HFFc6 (cell line): ENCODE measurements around the gene VEPH1. TPM values are rescaled to one million over a fixed set of nuclear protein-coding genes. Genes with fewer than 3 reads are reported as not detected.

Source experiments
- DNase-seq: peaks from one replicate; pipeline ENCODE4 v3.0.0-alpha.2; 2018
- H3K27ac Mint-ChIP-seq: 2 replicates; pipeline ENCODE4 v1.8.0; 2020; ENCODE audit warnings: mild to moderate bottlenecking, mixed read lengths
- H3K27me3 Mint-ChIP-seq: 2 replicates; pipeline ENCODE4 v1.8.0; 2021; ENCODE audit warnings: mild to moderate bottlenecking, moderate library complexity, mixed read lengths; ENCODE audit not compliant: insufficient read depth
- H3K36me3 Mint-ChIP-seq: 2 replicates; pipeline ENCODE4 v1.8.0; 2021; ENCODE audit warnings: low read depth, mixed read lengths
- H3K4me1 Mint-ChIP-seq: 2 replicates; pipeline ENCODE4 v1.8.0; 2020; ENCODE audit warnings: low read depth, mixed read lengths
- H3K4me3 Mint-ChIP-seq: 2 replicates; pipeline ENCODE4 v1.8.0; 2020; ENCODE audit warnings: mild to moderate bottlenecking, moderate library complexity, mixed read lengths
- H3K9me3 Mint-ChIP-seq: 2 replicates; pipeline ENCODE4 v1.8.0; 2020; ENCODE audit warnings: mild to moderate bottlenecking, mixed read lengths
- CTCF ChIP-seq: fragments of 200-600 bp; sonication (generic); IDR thresholded peaks from 2 replicates; pipeline ENCODE4 v1.5.0; 2021; ENCODE audit warnings: antibody characterized with exemption, mild to moderate bottlenecking
- total RNA-seq, 6 experiments: library from RNA; stranded (reverse); fragmentation: NEBNext Ultra II Directional; extraction: Animal tissue kit (Norgen Biotek cat#: 25700); gene quantifications; 2 replicates in 1 of 6; 3 replicates in 5 of 6; pipeline ENCODE4 v1.2.3, GENCODE V29; 2021

The VEPH1 gene
- total RNA-seq, 6 experiments from 2014 or later: 33.3 to 72.7 (median 63.8) TPM

DNA sequence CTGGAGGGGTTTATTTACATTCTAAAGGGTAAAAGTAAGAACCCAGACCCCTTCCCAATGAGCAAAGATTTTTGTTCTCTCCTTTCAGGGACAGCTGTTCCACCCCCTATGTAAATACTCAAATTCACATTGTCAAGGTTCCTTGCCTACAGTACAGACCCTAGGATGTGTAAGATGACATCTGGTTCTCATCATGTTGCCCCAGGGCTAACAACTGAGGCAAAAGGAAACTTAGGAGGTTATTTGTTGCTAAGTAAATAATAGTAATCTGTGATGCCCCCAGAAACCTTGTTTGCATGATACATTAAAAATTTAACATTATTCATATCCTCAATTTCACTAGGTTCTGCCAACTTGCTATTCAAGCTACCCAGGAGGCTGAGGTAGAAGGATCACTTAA, 208.3 kb downstream of the VEPH1 start:
- Mint-ChIP-seq H3K4me1 (peaks cover 60% of the 10 kb centered on the region), H3K9me3 (no peaks in the 10 kb centered on the region), H3K4me3 (no peak overlapping the region), H3K27me3 (peaks cover 1% of the 10 kb centered on the region; the same call in 1 of the 2 replicates), H3K27ac (peak overlapping the region; percentile 18), H3K36me3 (no peaks in the 10 kb centered on the region)
- no peak for DNase-seq
- TF ChIP-seq CTCF: no peak

DNA sequence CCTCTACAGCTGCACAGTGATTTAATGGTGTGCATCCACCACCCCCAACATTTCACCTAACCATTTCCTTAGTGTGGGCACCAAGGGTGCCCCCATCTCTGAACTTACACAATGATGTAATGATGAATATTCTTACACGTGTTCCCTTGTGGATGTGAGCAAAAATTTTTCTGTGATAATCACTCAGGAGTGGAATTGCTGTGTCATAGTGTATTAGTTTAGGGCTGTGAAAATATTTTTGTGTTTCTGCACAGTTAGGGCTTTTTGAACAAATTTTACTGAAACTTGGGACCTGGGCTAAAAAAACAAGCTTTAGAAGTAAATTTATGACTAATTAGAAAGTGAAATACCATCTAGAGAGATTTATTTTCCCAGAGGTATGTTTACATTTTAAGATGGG, 208.7 kb downstream of the VEPH1 start:
- Mint-ChIP-seq H3K27me3 (peaks cover 1% of the 10 kb centered on the region; the same call in 1 of the 2 replicates), H3K27ac (peak overlapping the region; percentile 18), H3K36me3 (no peaks in the 10 kb centered on the region), H3K9me3 (no peaks in the 10 kb centered on the region), H3K4me3 (no peak overlapping the region), H3K4me1 (peaks cover 60% of the 10 kb centered on the region)
- no peak for TF ChIP-seq CTCF
- DNase-seq: no peak

- Mint-ChIP-seq H3K4me3 (no peak overlapping the region), H3K9me3 (no peaks in the 10 kb centered on the region), H3K27me3 (peaks cover 1% of the 10 kb centered on the region; the same call in 1 of the 2 replicates)
Measured at GRCh38 chr3:157290766-157291165, 212.4 kb downstream of the VEPH1 start.

GRCh38 chr3:157285966-157286365, 217.2 kb downstream of the VEPH1 start:
- Mint-ChIP-seq H3K36me3 (peaks cover 8% of the 10 kb centered on the region; the same call in 1 of the 2 replicates), H3K27ac (no peak overlapping the region), H3K27me3 (no peaks in the 10 kb centered on the region), H3K9me3 (no peaks in the 10 kb centered on the region), H3K4me1 (peaks cover 37% of the 10 kb centered on the region), H3K4me3 (no peak overlapping the region)
- TF ChIP-seq CTCF: no peak
- DNase-seq: no peak

More at GRCh38 chr3:157290766-157291165, 212.4 kb downstream of the VEPH1 start:
- peak; percentile 29 for DNase-seq
- Mint-ChIP-seq H3K4me1 (peaks cover 52% of the 10 kb centered on the region), H3K36me3 (peaks cover 2% of the 10 kb centered on the region; the same call in 1 of the 2 replicates), H3K27ac (peak overlapping the region; percentile 4; the same call in 1 of the 2 replicates)
- TF ChIP-seq CTCF: no peak

DNA sequence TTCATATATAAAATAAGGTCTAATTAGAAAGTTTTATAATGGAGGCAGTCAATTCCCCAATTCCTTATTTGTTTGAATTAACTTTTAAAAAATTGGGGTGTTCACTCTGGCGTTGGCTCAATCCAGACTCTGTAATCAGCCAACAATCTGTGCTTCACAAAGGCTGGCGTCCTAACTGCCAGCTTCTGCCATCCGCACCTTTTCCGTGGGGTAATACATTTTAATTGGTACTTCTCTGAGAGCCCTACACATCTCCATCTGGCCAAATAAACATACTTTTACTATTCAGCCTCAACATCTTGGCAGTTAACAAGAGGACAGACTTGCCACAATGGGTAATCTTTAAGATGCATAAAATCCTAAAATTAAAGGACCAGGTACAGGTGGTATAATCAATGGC, 218.1 kb downstream of the VEPH1 start:
- no peaks in the 10 kb centered on the region for H3K27me3 Mint-ChIP-seq
- H3K4me3 Mint-ChIP-seq: no peak overlapping the region

More for the DNA sequence above, 218.1 kb downstream of the VEPH1 start:
- no peaks in the 10 kb centered on the region for H3K9me3 Mint-ChIP-seq
- peaks cover 33% of the 10 kb centered on the region for H3K4me1 Mint-ChIP-seq
- H3K36me3 Mint-ChIP-seq: peaks cover 12% of the 10 kb centered on the region; the same call in 1 of the 2 replicates
- TF ChIP-seq CTCF: no peak
- H3K27ac Mint-ChIP-seq: no peak overlapping the region
- DNase-seq: no peak
